ENCODE data around the gene DLG1.

Gene DLG1

DNA sequence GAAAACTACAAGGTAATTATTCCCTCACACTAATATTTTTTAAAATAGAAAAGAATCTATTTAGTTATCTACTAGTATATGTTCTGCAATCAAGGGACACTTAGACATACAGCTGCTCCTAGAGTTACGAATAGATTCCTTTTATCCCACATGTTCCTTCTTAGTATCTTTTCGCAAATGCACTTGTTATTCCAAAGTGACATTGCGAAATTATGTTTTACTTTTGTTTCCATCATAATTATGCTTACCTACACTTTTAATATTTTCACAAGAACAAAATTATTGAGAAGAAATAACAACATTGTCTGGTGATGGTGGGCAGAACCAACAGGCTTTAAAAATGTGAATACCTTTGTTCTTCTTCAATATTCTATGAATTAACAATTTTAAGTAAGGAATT is 161.7 kb downstream of the DLG1 start:
- no peak for DNase-seq (ENCODE audit: low spot score)
- TF ChIP-seq, protein P1, sequence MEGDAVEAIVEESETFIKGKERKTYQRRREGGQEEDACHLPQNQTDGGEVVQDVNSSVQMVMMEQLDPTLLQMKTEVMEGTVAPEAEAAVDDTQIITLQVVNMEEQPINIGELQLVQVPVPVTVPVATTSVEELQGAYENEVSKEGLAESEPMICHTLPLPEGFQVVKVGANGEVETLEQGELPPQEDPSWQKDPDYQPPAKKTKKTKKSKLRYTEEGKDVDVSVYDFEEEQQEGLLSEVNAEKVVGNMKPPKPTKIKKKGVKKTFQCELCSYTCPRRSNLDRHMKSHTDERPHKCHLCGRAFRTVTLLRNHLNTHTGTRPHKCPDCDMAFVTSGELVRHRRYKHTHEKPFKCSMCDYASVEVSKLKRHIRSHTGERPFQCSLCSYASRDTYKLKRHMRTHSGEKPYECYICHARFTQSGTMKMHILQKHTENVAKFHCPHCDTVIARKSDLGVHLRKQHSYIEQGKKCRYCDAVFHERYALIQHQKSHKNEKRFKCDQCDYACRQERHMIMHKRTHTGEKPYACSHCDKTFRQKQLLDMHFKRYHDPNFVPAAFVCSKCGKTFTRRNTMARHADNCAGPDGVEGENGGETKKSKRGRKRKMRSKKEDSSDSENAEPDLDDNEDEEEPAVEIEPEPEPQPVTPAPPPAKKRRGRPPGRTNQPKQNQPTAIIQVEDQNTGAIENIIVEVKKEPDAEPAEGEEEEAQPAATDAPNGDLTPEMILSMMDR (IDR thresholded peaks at IDR 0.05; ENCODE audit: extremely low read depth, missing control alignments): no peak

DNA sequence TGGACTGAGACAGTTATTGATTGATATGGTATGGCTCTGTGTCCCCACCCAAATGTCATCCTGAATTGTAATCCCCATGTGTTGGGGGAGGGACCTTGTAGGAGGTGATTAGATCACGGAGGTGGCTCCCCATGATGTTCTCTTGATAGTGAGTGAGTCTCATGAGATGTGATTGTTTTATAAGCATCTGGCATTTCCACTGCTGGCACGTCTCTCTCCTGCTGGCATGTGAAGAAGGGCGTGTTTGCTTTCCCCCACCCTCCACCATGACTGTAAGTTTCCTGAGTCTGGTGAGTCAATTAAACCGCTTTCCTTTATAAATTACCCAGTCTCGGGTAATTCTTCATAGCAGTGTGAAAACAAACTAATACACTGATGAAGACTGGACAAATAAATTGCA is 163.2 kb downstream of the DLG1 start:
- DNase-seq (ENCODE audit: low spot score): no peak
- TF ChIP-seq, protein P1 (IDR thresholded peaks at IDR 0.05; ENCODE audit: extremely low read depth, missing control alignments): no peak

DNA sequence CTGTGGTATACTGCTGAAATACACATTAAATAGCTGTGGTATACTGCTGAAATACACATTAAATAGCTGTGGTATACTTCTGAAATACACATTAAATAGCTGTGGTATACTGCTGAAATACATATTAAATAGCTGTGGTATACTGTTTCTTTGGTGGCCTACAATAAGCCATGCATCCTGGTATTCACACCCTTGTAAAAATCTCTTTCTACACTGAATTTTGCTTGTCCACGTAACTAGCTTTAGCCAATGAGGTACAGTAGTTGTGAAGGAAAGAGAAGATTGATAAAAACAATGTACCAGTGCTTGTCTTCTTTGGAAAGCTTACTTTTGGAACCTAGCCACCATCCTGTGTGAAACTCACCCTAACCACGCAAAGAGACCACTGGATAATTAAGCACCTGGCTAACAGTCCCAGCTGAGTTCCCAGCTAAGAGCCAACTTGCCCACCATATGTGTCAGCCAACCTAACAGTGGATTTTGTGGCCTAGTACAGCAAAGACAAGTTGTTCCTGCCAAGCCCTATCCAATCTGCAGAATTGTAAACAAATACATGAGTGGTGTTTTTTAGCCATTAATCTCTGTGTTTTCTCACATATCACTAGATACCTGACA is 165.4 kb downstream of the DLG1 start:
- TF ChIP-seq, protein P1 (IDR thresholded peaks at IDR 0.05; ENCODE audit: extremely low read depth, missing control alignments): no peak
- DNase-seq (ENCODE audit: low spot score): no peak

DNA sequence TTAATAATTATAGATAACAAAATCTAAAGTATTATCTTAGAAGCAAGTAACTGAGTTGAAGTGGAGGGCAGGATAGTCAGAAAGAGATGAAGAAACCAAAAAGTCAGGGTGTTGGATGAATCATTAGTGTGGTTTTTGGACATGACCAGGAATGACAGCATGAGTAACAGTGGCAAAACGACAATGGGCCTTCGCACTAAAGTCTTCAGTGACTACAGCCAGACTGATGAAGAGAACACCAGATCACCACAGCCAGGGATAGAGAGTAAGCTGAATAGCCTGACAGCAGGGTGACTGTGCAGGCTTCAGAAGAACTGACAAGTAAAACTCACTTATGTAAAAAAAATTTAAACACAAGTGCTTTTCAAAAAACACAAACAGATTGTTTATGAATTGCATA is 172.8 kb downstream of the DLG1 start:
- TF ChIP-seq, protein P1 (IDR thresholded peaks at IDR 0.05; ENCODE audit: extremely low read depth, missing control alignments): no peak
- DNase-seq (ENCODE audit: low spot score): no peak

DNA sequence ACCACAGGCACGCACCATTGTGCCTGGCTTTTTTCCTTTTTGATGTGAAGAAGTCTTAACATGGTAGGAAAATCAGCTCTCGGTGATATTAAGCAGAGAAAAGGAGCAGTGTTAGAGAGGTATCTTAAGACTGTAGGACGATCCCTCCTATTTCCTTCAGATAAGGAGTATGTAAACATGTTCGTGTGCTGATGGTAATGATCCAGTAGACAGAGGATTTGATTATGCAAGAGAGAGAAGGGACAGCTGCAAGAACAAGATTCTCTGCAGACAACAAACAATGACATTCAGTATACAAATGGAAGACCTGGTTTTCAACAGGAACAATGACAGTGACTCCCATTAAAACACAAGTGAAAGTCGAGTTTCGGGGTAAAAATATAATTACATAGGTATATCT is 173.7 kb downstream of the DLG1 start:
- TF ChIP-seq, protein P1 (IDR thresholded peaks at IDR 0.05; ENCODE audit: extremely low read depth, missing control alignments): no peak
- no peak for DNase-seq (ENCODE audit: low spot score)

DNA sequence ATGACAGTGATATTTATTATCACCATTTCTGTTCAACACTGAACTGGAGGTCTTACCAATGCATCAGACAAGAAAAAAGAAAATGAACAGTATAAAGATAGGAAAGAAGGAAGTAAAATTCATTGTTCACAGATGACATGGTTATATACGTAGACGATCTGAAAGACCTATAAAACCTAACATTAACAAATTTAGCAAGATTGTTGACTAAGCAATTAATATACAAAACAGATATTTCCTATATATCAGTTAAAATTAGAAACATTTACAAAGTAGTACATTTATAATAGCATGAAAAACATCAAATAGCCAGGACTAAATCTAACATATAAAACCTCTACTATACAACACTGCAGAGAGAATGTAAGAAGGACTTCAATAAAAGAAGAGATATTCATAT is 176.0 kb downstream of the DLG1 start:
- TF ChIP-seq, protein P1 (IDR thresholded peaks at IDR 0.05; ENCODE audit: extremely low read depth, missing control alignments): no peak
- DNase-seq (ENCODE audit: low spot score): no peak

DNA sequence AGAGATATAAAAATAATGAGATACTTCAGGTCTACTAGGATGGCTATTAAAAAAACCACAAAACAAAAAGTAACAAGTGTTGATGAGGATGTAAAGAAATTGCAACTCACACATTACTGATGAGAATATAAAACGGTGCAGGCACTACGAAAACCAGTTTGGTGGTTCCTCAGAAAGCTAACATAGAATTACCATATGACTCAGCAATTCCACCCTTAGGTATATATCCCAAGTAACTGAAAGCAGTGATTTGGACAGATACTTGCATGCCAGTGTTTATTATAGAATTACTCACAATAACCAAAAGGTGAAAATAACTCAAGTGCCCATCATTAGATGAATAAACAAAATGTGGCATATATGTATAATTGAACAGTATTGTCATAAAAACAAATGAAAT is 181.3 kb downstream of the DLG1 start:
- DNase-seq (ENCODE audit: low spot score): no peak
- TF ChIP-seq, protein P1 (IDR thresholded peaks at IDR 0.05; ENCODE audit: extremely low read depth, missing control alignments): no peak

Data from GM20000 (cell line).